Lung microvascular endothelial cell (primary cell): Measurements from ENCODE around the gene PRKD3. TPM values are rescaled to one million over a fixed set of nuclear protein-coding genes. Genes with fewer than 3 reads are reported as not detected.

Source experiments
- DNase-seq, 2 donors: peaks; one replicate each; pipeline versions ENCODE4 v3.0.0 to v3.0.0-alpha.2; 2010; ENCODE audit warnings: low read depth in 2 of 2
- total RNA-seq: library from RNA; depleted of rRNA; stranded (reverse); fragments of >200 nt; gene quantifications from 2 replicates; pipeline ENCODE4 v1.2.1, GENCODE V29; 2014

Gene PRKD3
- 48.4 and 51.0 TPM in 2 replicates for total RNA-seq

DNA sequence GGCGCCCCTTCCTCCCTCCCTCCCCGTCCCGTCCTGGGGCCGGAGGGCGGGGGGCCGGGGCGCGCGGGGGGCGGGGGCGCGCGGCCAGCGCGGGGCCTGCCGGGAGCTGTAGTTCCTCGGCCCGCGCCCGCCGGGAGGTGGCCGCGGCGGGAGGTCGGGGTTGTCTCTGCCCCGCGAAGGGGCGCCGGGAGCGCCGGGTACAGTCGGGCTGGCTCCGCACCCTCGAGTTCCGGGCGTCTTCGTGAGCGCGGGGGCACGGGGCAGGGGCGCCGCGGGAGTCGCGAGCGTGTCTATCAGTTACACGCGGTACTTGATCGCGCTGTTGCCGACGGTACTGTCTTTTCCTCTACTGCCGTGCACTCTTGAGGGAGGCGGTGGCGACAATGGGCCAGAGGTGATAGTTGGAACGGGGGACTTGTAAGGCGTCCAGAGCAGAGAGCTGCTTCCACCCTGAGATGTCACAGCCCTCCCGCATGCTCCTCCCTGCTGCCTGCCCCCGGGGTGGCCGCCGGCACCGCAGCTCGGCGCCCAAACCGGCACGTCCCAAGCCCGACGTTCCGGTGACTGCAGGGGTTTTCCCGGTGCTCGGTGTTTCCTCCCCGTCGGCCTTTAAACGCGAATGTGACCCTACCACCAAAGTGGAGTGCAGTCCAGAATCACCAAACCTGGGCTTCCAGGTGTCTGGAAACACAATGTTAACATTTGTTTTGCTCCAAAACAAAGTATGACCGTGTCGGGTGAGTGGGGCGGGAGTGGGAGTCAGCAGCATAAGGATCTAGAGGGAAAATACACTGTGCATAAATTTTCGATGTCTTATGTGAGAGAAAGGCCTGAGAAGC is at the start of gene PRKD3:
PRKD3 (minus strand) TSS at position 48 of the 839 bp plus-strand sequence. CDS start 8,309 bp downstream, outside the sequence.
- peak; percentile 72 to 75 for DNase-seq

DNA sequence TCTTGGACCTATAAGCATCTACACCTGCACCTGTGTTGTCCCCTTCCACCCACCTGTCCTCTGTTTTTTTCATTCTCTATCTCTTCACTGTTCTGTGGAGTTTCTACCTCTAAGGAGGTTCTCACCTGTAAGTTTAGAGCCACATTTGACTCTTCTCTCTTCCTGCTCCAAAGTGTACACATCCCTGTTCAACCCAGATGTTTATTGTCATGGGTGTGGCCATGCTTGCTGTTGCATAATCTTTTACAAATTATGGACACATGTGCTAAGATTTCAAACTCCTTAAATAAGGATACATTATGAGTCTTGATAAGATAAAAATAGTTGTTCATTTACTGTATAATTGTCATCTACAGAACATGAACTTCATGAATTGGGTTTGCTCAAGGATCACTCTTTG is 47.4 kb upstream of the PRKD3 start:
- no peak for DNase-seq

DNA sequence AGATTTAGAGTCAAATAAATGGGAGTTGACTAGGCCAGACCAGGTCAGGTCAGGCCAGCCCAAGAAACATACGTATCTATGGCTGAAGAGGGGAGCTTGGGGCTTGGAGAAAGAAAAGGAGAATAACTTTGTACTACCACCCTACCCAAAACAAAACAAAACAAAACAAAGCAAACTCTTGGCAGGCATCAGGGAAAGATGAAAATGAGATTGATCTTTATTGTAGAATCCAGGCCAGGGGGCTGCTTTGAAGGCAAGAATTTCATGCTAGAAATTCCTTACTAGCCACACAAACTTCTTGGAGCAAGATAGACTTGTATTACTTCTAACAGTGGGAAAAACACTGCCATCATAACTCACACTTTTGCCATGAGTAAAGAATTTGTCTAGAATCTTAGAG is 46.0 kb upstream of the PRKD3 start:
- DNase-seq, result no peak

DNA sequence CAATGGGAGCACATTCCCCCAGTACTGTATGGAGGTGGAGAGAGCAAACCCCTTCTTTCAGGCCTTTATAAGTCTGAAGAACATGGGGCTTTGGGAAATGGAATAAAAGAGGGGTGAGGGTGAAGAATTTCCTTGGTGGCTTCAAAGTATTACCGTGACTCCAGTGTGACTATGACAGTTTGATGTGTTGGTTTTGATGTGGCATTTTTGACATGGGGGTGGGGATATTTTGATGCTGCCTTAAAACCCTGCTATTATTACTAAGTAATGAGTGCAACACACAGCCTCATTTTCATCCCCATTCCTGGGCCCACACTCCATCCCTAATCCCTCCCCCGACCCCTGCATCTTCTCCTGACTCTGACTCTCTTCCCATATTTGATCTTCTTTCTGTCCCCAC is 43.4 kb upstream of the PRKD3 start:
- DNase-seq, result no peak

DNA sequence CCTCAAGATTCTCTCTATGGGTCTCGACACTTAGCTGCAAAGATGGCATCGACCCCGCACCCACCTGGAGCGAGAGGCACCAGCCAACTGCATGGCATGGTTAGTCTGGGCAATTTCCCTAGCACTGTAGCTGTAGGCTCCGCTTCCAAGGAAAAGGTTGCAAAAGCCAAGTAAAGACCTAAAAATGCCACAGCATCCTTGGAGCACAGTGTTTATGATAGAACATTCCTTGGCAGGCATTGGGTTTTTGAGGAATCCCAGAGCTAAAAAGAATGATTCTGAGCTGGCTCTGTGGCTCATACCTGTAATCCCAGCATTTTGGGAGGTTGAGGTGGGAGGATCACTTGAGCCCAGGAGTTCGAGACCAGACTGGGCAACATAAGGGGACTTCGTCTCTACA is 42.7 kb upstream of the PRKD3 start:
- DNase-seq, result no peak

DNA sequence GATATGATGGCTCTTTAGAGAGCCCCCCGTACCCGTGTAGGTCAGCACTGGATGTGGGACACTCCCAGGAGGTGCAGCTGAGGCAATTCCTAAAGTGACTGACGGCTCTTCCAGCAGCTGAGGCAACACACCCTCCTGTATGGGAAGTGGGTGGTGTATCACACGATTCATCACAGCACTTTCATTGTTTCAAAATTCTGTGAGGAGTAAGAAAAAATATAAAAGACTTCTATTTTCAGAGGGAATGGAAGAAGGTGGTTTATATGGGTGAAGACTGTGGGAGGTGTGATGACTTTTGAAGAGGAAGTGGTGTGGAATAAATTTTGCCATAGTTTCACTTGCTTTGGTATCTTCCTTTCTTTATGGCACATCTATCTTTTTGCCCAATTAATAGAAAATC is 42.1 kb upstream of the PRKD3 start:
- no peak for DNase-seq

DNA sequence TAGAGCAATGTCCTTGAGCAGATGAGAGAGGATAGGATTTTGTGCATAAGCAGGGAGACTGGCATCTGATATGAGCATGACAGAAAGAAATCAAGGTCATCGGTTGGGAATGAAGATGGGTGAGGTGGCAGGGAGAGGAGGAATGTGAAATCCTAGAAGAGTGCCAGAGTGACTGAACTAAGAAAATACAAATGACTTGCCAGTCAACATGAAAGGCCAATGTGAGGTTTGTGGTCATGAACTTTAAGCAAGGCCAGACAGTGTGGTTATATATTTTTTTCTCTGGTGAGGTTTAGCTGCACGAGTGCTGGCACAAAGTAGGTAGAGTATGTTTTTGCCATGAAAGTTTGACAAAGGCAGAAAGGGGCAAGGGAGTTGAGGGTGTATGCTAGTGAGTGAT is 41.0 kb upstream of the PRKD3 start:
- no peak for DNase-seq

DNA sequence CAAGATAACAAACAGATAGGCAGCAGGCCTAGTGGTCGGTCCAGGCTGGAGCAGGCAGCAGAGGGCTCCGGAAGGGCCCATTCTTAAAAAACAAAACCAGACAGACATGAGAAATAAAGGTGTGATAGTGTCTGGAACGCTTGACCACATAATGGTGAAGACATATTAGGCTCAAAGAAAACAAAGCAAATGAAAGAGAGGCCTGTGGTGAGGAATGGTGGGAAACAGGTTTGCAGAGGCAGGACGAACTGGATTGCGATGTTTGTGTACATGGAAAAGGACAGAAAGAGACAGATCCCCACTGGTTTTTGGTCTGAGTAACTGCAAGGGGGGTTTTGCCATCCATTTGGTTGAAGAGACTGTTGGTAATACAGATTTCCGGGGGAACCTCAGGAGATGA is 39.7 kb upstream of the PRKD3 start:
- no peak for DNase-seq

DNA sequence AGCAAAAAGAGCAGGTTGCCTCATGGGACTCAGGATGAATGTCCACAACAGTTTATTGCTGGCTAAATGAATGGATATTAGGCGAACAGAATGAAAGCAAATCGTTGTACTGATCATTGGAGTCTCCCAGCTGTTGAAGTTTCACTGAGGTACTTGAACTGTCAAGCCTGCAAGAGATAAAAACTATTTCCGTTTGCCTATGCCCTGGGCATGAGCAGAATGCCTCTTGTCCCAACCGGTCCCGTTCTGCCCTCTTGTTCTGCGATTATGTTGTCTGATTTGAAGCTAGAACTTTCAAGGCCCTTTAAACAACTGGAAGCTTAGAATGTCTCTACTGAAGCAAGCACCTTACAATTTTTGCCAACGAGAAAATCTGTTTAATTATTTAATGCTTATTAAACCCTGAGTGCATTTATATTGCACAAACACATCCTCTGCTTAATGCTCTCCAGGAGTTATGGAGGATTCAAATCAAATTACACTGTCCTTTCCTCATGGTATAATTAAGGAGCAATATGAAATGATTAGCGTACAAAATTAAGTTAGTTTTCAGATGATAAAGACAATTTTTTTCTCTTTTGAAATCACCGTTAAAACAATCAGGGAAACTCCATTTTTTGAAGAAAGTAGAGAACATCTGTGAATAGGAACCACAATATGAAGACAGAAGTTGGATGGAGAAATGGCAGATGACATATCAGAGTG is 37.5 kb upstream of the PRKD3 start:
- no peak for DNase-seq

DNA sequence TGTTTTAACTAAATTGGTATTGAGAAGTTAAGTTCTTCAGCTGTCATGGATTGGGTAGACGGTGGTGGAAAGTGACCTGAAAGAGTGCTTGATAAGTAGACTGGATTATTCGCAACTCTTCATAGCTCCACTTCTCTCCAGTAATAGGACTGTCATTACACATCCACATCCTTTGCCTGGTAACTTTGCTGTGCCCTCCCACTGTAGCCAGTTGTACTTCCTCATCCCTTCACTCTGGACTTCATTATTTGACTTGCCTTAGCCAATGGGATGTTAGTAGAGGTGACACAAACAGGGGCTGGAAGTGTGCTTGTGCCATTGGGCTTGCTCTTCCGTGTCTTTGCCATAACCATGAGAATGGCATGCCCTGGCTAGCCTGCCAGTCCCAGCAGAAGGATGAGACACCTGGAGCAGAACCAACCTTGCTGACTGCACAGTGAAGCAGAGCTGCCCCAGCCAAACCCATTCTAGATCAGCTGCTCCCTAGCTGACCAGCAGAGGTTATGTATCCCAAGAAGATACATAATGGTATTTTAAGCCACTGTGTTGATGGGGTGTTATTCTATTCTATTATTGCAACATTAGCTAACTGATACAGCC is 36.7 kb upstream of the PRKD3 start:
- DNase-seq, result no peak

DNA sequence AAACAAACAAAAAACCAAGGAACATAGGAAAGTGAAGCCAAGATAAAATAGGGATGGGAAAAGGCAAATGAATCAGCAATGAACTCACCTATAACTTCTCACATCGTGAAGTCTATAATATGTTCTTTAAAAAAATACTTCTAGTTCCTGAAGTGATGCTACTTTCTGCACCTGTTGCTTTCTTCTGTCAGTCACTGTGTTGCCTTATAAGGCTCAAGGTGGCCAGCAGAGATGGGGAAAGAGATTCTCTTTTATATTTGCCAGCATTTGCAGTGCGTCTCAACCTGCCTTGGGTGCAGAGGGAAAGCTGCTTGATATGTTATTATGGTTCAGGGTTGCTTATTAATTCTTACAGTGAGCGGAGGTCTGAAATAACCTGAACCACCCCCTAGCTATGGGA is 33.8 kb upstream of the PRKD3 start:
- DNase-seq, result no peak

DNA sequence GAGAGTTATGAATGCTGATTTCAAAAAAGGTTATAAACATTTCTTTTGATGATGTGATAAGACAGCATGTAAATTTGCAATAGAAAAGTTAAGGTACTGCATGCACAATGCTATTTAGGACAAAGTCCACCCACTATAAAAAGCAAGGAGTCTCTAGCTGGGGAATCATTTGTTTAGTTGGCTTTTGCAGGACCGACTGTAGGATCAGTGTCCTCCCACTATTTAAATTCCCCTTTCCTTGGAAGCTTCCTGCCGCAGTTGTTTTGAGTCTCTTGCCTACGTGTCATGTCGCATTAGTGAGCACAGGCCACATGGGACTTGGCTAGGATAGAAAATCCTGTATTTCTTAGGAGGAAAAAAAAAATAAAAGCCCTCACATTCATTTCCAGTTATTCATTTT is 32.9 kb upstream of the PRKD3 start:
- no peak for DNase-seq

DNA sequence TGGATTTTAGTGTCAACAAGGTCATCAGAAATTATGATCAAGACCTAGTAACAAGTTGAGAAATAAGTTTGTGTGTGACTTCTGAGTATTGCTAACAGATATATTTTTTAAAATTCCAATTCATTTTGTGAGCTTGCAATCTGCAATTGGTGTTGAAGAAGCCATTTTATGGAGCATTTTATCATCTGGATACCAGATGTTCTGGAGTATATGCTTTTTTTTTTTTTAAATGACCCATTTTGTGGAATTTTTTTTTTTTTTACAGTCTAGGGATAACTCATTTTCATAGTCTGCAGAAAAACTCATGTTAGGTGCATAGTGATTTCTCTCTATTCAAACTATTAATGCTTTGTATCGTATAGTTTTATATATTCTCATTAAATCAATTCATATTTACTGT is 32.4 kb upstream of the PRKD3 start:
- no peak for DNase-seq

DNA sequence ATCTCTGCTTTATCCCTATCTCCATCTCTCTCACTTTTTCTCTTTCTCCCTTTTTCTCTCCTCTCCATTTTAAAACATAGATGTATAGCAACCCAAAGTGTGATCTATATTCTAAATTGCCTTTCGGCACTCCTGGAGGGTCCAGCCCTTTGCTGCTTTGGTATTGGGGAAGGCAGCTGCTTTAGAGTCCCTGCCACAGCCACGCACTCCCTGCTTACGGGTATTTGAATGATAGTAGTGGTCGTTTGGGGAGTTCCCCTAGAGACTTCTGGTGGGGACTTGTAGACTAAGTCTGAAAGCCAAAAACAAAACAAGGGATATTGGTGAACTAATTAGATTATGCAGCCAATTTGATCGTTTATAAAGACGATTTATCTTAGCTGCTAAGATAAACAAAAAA is 31.7 kb upstream of the PRKD3 start:
- DNase-seq, result no peak

DNA sequence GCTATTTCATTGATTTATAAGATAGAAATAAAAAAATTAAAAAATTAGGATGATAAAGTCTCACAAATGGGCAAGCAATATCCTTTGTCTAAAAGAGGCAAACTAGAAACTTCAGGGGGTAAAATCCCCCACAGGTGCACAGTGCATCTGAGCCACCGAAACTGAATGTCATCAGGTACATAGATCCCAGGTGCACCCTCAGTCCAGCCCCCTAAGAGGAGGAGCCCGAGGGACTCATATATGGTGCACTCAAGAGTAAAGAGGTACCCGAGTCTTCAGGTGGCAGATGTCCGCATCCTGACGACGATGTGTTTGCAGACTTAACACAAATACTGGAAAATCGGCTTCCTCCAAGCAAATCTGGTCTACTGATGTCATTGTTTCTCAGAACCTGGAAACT is 31.1 kb upstream of the PRKD3 start:
- DNase-seq, result no peak

DNA sequence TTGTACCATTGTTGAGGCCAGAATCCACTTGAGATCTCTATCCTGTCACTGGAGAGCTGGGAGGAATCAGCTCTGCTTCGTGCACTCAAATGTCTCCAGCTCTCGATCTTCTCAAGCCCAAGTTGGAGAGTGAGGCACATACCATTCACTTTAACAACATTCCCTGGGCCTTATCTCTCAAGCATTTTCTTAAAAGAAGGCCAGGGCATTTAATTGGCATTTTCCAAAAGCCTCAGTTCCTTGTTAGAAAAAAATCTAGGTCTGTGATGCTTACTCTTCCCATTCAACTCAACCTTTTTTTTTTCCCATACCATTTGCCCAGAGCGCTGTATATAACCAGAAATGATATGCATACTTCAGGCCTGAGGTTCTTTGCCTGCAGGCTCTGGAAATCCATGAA is 29.9 kb upstream of the PRKD3 start:
- DNase-seq, result no peak

DNA sequence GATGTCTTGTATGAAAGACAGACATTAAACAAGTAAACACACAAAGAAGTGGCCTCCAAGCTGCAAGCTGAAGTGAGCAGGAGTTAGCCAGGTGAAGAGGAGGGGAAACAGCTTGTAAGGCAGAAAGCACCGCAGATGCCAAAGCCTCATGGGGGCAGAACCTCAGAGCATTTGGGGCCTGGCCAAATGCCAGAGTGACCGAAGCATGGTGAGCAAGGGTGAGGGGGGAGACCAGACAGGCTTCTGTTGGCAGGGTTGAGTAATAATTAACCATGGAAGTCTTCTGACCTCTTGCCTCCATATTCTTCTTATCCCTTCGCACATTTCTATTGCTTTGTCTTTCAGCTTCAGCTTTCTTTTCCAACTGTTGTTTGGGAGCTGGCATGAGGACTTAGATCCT is 25.4 kb upstream of the PRKD3 start:
- no peak for DNase-seq

DNA sequence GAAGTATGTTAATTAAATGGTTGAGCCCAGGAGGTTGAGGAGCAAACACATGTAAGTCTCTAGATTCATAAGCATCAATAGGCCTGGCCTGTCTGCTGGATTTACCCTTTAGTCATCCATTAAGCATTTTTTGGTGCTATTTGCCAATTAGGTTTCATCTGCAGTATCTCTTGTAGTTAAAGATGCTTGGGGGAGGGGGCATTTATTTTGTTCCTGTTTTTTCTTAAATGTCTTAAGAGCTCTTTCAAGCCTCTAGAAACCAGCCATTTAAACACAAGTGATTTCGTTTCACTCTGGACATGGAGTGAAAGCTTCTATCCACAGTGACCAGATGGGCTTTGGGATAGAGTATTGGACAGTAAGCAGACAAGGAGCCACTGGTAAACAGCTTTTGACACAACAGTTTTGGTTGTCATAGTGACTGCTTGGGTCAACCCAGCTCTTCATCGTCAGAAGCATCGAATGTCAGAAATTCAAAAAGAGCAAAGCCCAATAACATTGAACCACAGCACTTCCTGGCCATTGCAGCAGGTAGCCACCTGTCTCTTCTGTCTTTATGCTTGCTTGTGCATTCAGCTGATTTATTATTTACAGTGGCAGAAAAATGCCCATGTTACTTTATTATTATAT is 24.7 kb upstream of the PRKD3 start:
- DNase-seq, result no peak

DNA sequence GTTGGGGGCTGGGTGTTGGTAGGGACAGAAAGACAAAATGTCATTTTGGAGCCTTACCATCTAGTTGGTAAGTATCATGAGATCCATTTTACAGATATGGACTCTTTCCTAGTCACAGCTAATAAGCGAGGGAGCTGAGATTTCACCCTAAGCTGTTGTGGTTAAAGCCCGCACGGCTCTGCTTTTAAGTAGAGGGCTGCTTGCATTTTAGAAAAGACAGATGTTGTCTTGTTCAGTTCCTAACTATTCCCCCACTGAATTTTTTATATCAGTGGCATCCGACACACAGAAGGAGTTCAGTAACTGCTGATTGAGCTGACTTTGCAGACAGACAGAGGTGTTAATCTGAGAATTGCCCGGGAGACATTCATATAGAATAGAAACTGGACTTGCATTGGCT is 23.5 kb upstream of the PRKD3 start:
- no peak for DNase-seq

DNA sequence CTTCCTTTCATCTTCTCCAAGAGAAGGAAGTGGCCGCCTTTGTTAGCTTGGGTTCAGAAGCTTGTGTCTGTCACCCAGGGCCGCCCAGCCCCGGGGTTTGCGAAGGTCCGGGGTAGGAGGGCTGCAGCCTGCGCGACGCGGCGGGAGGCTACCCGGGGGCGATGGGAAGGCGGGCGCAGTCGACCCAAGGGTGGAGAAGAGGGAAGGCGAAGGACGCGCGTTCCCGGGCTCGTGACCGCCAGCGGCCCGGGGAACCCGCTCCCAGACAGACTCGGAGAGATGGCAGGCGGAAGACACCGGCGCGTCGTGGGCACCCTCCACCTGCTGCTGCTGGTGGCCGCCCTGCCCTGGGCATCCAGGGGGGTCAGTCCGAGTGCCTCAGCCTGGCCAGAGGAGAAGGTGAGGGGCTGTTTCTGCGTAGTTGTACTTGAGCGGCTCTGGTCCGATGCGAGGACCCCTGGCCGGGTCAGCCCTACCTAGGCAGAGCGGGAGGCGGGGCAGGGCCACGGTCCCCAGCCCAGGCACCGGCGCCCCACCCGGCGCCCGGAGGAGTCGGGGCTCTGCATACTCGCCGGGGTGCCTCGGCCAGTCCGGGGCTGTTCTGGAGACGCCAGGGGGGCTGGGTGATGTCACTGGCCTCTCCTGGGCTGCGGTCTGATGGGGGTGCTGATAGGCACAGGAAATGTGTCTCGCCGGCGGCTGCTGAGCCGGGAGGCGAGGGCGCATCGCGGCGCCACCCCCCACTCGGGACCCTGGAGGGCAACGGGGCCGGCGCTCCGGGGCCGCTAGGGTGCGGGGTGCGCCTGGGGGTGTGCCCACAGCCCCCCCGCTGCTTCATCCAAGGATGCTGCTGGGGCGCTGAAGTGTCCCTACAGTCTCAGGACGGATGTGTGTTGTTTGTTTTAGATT is 20.1 kb upstream of the PRKD3 start, which contains the start of gene QPCT:
QPCT (plus strand) TSS at position 178 of the 909 bp plus-strand sequence; CDS start at position 280, 102 bp downstream.
- peak; percentile 11 to 64 for DNase-seq
